Fibroblast of lung (primary cell): ENCODE data around the gene ABI3.

Experiments
- CTCF ChIP-seq, 2 donors: IDR thresholded peaks in 1 of 2; conservative IDR thresholded peaks in 1 of 2; 1 replicate in 1 of 2; 2 replicates in 1 of 2; pipeline ENCODE4 v1.5.1; 2011 to 2012; ENCODE audit warnings: low read length in 2 of 2, control low read depth in 1 of 2, inconsistent platforms in 1 of 2, low read depth in 1 of 2, mild to moderate bottlenecking in 1 of 2
- EZH2 ChIP-seq: IDR thresholded peaks from 2 replicates; pipeline ENCODE4 v1.5.1; 2012; ENCODE audit warnings: low read length, control low read depth, mild to moderate bottlenecking; ENCODE audit errors: missing control alignments

GRCh38 chr17:49241692-49242397, 31.3 kb downstream of the ABI3 start:
- TF ChIP-seq CTCF (conservative IDR thresholded peaks at IDR 0.05 in 1 of 2, IDR thresholded peaks at IDR 0.05 in 1 of 2; ENCODE audit: low read depth in 1 of 2, low read length in 2 of 2): no peak
- TF ChIP-seq EZH2: no peak
